HG02973 (cell line): ENCODE results near the gene STXBP5L.
"Not testable (repeated sequence)": the region's sequence is repeated elsewhere in the genome, so short reads cannot be mapped to it uniquely, and the experiment has no call there.

Experiments used
- ATAC-seq: cut with Tn5 transposase; IDR thresholded peaks from one replicate; pipeline ENCODE4 v1.9.1; 2021; ENCODE audit warnings: moderate library complexity; ENCODE audit not compliant: unreplicated experiment

The STXBP5L gene

GRCh38 chr3:120988994-120989393 lies 81.0 kb downstream of the STXBP5L start:
- no peak for ATAC-seq

GRCh38 chr3:121018917-121019321 lies 110.9 kb downstream of the STXBP5L start:
- ATAC-seq, result no peak

- ATAC-seq, result no peak
Observed at GRCh38 chr3:121063628-121064027, 155.6 kb downstream of the STXBP5L start.

GRCh38 chr3:121064121-121064520 lies 156.1 kb downstream of the STXBP5L start:
- no peak for ATAC-seq

GRCh38 chr3:121072133-121072532 lies 164.1 kb downstream of the STXBP5L start:
- no peak for ATAC-seq

- no peak for ATAC-seq
Observed at GRCh38 chr3:121073011-121073410, 165.0 kb downstream of the STXBP5L start.

GRCh38 chr3:121075191-121075590 lies 167.2 kb downstream of the STXBP5L start:
- ATAC-seq, result no peak

- ATAC-seq, result not testable (repeated sequence)
Observed at GRCh38 chr3:121078378-121079101, 170.5 kb downstream of the STXBP5L start.

- no peak for ATAC-seq
Observed at GRCh38 chr3:121096953-121097352, 188.9 kb downstream of the STXBP5L start.

GRCh38 chr3:121111086-121111485 lies 203.1 kb downstream of the STXBP5L start:
- ATAC-seq, result not testable (repeated sequence)

GRCh38 chr3:121111914-121112612 lies 204.1 kb downstream of the STXBP5L start:
- no peak for ATAC-seq

GRCh38 chr3:121126033-121126706 lies 218.2 kb downstream of the STXBP5L start:
- ATAC-seq, result no peak

- ATAC-seq, result no peak
Observed at GRCh38 chr3:121126707-121127035, 218.7 kb downstream of the STXBP5L start.

- ATAC-seq, result no peak
Observed at GRCh38 chr3:121152573-121152972, 244.6 kb downstream of the STXBP5L start.

- no peak for ATAC-seq
Observed at GRCh38 chr3:121153851-121154250, 245.8 kb downstream of the STXBP5L start.

GRCh38 chr3:121155028-121155427 lies 247.0 kb downstream of the STXBP5L start:
- ATAC-seq, result no peak

- ATAC-seq, result no peak
Observed at GRCh38 chr3:121165397-121165837, 257.4 kb downstream of the STXBP5L start.

- no peak for ATAC-seq
Observed at GRCh38 chr3:121167374-121168139, 259.6 kb downstream of the STXBP5L start.

GRCh38 chr3:121175083-121175482 lies 267.1 kb downstream of the STXBP5L start:
- no peak for ATAC-seq

- ATAC-seq, result not testable (repeated sequence)
Observed at GRCh38 chr3:121190626-121191025, 282.6 kb downstream of the STXBP5L start.

- ATAC-seq, result no peak
Observed at GRCh38 chr3:121202573-121202972, 294.6 kb downstream of the STXBP5L start.
